Mesenteric fat pad (tissue), 1 donor: ENCODE measurements around the gene CTAGE6. TPM values are rescaled to one million over a fixed set of nuclear protein-coding genes. Genes with fewer than 3 reads are reported as not detected.
"Not testable (repeated sequence)": the region's sequence is repeated elsewhere in the genome, so short reads cannot be mapped to it uniquely, and the experiment has no call there.

Experiments used
- DNase-seq: peaks from one replicate; pipeline ENCODE4 v3.0.0-alpha.2; 2020; ENCODE audit warnings: low spot score
- long read RNA-seq: library from polyadenylated mRNA; unstranded; transcript quantifications from one replicate; pipeline ENCODE4 v2.0.0, GENCODE V29; 2020
- total RNA-seq: library from RNA; stranded (reverse); fragmentation: NEBNext Ultra II Directional; extraction: Animal tissue kit (Norgen Biotek cat#: 25700); gene quantifications from one replicate; pipeline ENCODE4 v1.2.1, GENCODE V29; 2021
- donor health status: DM: yes; HTN: yes; CAD: no.

Gene CTAGE6
- total RNA-seq = 0.29 TPM
- long read RNA-seq = 0 reads

GRCh38 chr7:143757596-143757995 is at the start of gene CTAGE6:
TSS of gene CTAGE6 (minus strand) at chr7:143757696. CDS start at chr7:143757658, 38 bp downstream.
- DNase-seq = not testable (repeated sequence)

- not testable (repeated sequence) for DNase-seq
Observed at GRCh38 chr7:143806664-143807071, 49.2 kb upstream of the CTAGE6 start.

- DNase-seq = not testable (repeated sequence)
Observed at GRCh38 chr7:143797896-143798290, 40.4 kb upstream of the CTAGE6 start.

GRCh38 chr7:143797119-143797895 is 39.8 kb upstream of the CTAGE6 start:
- DNase-seq = not testable (repeated sequence)

GRCh38 chr7:143795653-143796052 is 38.2 kb upstream of the CTAGE6 start:
- DNase-seq = not testable (repeated sequence)

- not testable (repeated sequence) for DNase-seq
Observed at GRCh38 chr7:143792633-143793032, 35.1 kb upstream of the CTAGE6 start.

- DNase-seq = not testable (repeated sequence)
Observed at GRCh38 chr7:143785415-143786182, 28.1 kb upstream of the CTAGE6 start.

- not testable (repeated sequence) for DNase-seq
Observed at GRCh38 chr7:143779591-143779990, 22.1 kb upstream of the CTAGE6 start.

- not testable (repeated sequence) for DNase-seq
Observed at GRCh38 chr7:143772738-143773468, 15.4 kb upstream of the CTAGE6 start.

- peak; percentile 75 for DNase-seq
Observed at GRCh38 chr7:143767531-143767930, 10.0 kb upstream of the CTAGE6 start.

GRCh38 chr7:143765678-143766077 is 8.2 kb upstream of the CTAGE6 start:
- DNase-seq = not testable (repeated sequence)

- not testable (repeated sequence) for DNase-seq
Observed at GRCh38 chr7:143763065-143763464, 5.6 kb upstream of the CTAGE6 start.

- not testable (repeated sequence) for DNase-seq
Observed at GRCh38 chr7:143745340-143745739, 12.2 kb downstream of the CTAGE6 start.

- not testable (repeated sequence) for DNase-seq
Observed at GRCh38 chr7:143737037-143737819, 20.3 kb downstream of the CTAGE6 start.

GRCh38 chr7:143735962-143736361 is 21.5 kb downstream of the CTAGE6 start:
- no peak for DNase-seq

GRCh38 chr7:143733876-143734275 is 23.6 kb downstream of the CTAGE6 start:
- no peak for DNase-seq

- DNase-seq = peak; percentile 62
Observed at GRCh38 chr7:143728333-143728862, 29.1 kb downstream of the CTAGE6 start.

- not testable (repeated sequence) for DNase-seq
Observed at GRCh38 chr7:143727561-143727960, 29.9 kb downstream of the CTAGE6 start.

- not testable (repeated sequence) for DNase-seq
Observed at GRCh38 chr7:143726143-143726542, 31.4 kb downstream of the CTAGE6 start.

- not testable (repeated sequence) for DNase-seq
Observed at GRCh38 chr7:143720335-143720734, 37.2 kb downstream of the CTAGE6 start.
